Endothelial cell of umbilical vein (primary cell): ENCODE results near the gene TESMIN. TPM values are rescaled to one million over a fixed set of nuclear protein-coding genes. Genes with fewer than 3 reads are reported as not detected.

Experiments
- BruUV-seq: library from RNA; stranded (reverse); fragments of 400-500 nt; replicated peaks from 2 replicates; lab custom pipeline; 2021; lab: Mats Ljungman, UMichigan
- CTCF ChIA-PET: fragments of 300-600, 350-600 bp; sonication (Branson Sonifier 250); formaldehyde crosslinking; loops from one replicate; lab custom pipeline; 2021; ENCODE audit warnings: antibody characterized with exemption, inconsistent platforms; lab: Charles Lee
- POLR2A ChIA-PET: fragments of 300-600, 350-600 bp; sonication (Branson Sonifier 250); formaldehyde crosslinking; loops from one replicate; lab custom pipeline; 2021; ENCODE audit warnings: antibody characterized with exemption, inconsistent platforms; lab: Charles Lee
- DNase-seq: peaks from one replicate; pipeline ENCODE4 v3.0.0-alpha.2; 2011; ENCODE audit warnings: low read depth, low spot score
- FAIRE-seq: peaks from 2 replicates; lab custom pipeline; 2011; peaks lifted over from hg19 to GRCh38; lab: Jason Lieb, UNC
- H2AFZ ChIP-seq: 2 replicates; pipeline ENCODE4 v1.6.0; 2012; ENCODE audit warnings: low read depth, low read length, control low read depth, inconsistent platforms
- H3K27ac ChIP-seq: 2 replicates; pipeline ENCODE4 v1.5.1; 2011; ENCODE audit warnings: low read depth, mild to moderate bottlenecking, control low read depth, low read length, moderate library complexity; ENCODE audit not compliant: insufficient read depth
- H3K27me3 ChIP-seq, 2 experiments: 2 replicates each; pipeline versions ENCODE4 v1.6.0 to v1.6.1; 2011; ENCODE audit warnings: low read length in 2 of 2, mixed read lengths in 1 of 2; ENCODE audit not compliant: control insufficient read depth in 2 of 2, insufficient read depth in 2 of 2
- H3K36me3 ChIP-seq, 2 experiments: 2 replicates in 1 of 2; 3 replicates in 1 of 2; pipeline ENCODE4 v1.5.1; 2011; ENCODE audit warnings: low read length in 2 of 2, mild to moderate bottlenecking in 1 of 2, moderate library complexity in 1 of 2; ENCODE audit not compliant: control insufficient read depth in 2 of 2, insufficient read depth in 2 of 2; ENCODE audit errors: extremely low read depth in 1 of 2
- H3K4me1 ChIP-seq: 3 replicates; pipeline ENCODE4 v1.5.1; 2011; ENCODE audit warnings: mild to moderate bottlenecking, low read length; ENCODE audit not compliant: control insufficient read depth, insufficient read depth; ENCODE audit errors: extremely low read depth
- H3K4me2 ChIP-seq: 2 replicates; pipeline ENCODE4 v1.6.1; 2011; ENCODE audit warnings: low read length, control low read depth, mixed read lengths; ENCODE audit not compliant: insufficient read depth
- H3K4me3 ChIP-seq, 3 experiments: fragments of 200-600 bp in 1 of 3; sonication (generic), shearing (Covaris generic) in 1 of 3; replicated peaks in 1 of 3; 2 replicates each; pipeline ENCODE4 v1.5.1; 2011 to 2016; ENCODE audit warnings: control low read depth in 3 of 3, low read length in 3 of 3, mild to moderate bottlenecking in 2 of 3, inconsistent platforms in 1 of 3, low read depth in 1 of 3, moderate library complexity in 1 of 3; ENCODE audit not compliant: insufficient read depth in 1 of 3
- H3K79me2 ChIP-seq: 2 replicates; pipeline ENCODE4 v1.6.0; 2012; ENCODE audit warnings: low read length, inconsistent platforms; ENCODE audit not compliant: control insufficient read depth, insufficient read depth
- H3K9ac ChIP-seq: replicated peaks from 2 replicates; pipeline ENCODE3; 2011; ENCODE audit warnings: low read length, control low read depth; ENCODE audit not compliant: insufficient read depth; ENCODE audit errors: extremely low read depth
- H3K9me1 ChIP-seq: replicated peaks from 3 replicates; pipeline ENCODE4 v1.6.0; 2011; ENCODE audit warnings: mild to moderate bottlenecking, low read length; ENCODE audit not compliant: control insufficient read depth, insufficient read depth; ENCODE audit errors: extremely low read depth
- H3K9me3 ChIP-seq: replicated peaks from 2 replicates; pipeline ENCODE4 v1.5.1; 2012; ENCODE audit warnings: low read length, inconsistent platforms; ENCODE audit not compliant: control insufficient read depth, insufficient read depth
- H4K20me1 ChIP-seq: replicated peaks from 2 replicates; pipeline ENCODE3; 2011; ENCODE audit warnings: mild to moderate bottlenecking, low read length; ENCODE audit not compliant: control insufficient read depth, insufficient read depth; ENCODE audit errors: extremely low read depth
- CTCF ChIP-seq, 2 donors: IDR thresholded peaks; 1 replicate in 1 of 2; 2 replicates in 1 of 2; pipeline ENCODE4 v1.5.1; 2011; ENCODE audit warnings: low read length in 2 of 2, mild to moderate bottlenecking in 2 of 2, moderate library complexity in 2 of 2, control low read depth in 1 of 2, inconsistent platforms in 1 of 2, low read depth in 1 of 2; ENCODE audit not compliant: insufficient read depth in 1 of 2; ENCODE audit errors: extremely low read depth in 1 of 2
- EZH2 ChIP-seq: IDR thresholded peaks from 2 replicates; pipeline ENCODE4 v1.6.1; 2012; ENCODE audit warnings: borderline replicate concordance, low read depth, mild to moderate bottlenecking, moderate library complexity, low read length, inconsistent platforms; ENCODE audit not compliant: severe bottlenecking
- FOS ChIP-seq: IDR thresholded peaks from 2 replicates; pipeline ENCODE4 v1.6.1; 2011; ENCODE audit warnings: mild to moderate bottlenecking, low read length, moderate library complexity, borderline replicate concordance; ENCODE audit not compliant: insufficient read depth
- GATA2 ChIP-seq: IDR thresholded peaks from 2 replicates; pipeline ENCODE4 v1.7.0; 2011; ENCODE audit warnings: low read depth, mild to moderate bottlenecking, moderate library complexity, mixed read lengths, low read length; ENCODE audit not compliant: insufficient read length, insufficient read depth
- JUN ChIP-seq: IDR thresholded peaks from 2 replicates; pipeline ENCODE4 v1.6.1; 2011; ENCODE audit warnings: borderline replicate concordance, low read depth; ENCODE audit not compliant: insufficient read length, insufficient read depth
- MAX ChIP-seq: IDR thresholded peaks from 2 replicates; pipeline ENCODE4 v1.6.1; 2011; ENCODE audit not compliant: insufficient read depth, insufficient read length
- MYC ChIP-seq: IDR thresholded peaks from one replicate; pipeline ENCODE4 v1.6.1; 2011; ENCODE audit warnings: mild to moderate bottlenecking, low read depth, low read length
- POLR2A ChIP-seq: IDR thresholded peaks from 2 replicates; pipeline ENCODE4 v1.6.1; 2012; ENCODE audit warnings: low read depth, mild to moderate bottlenecking, control low read depth, low read length
- POLR2AphosphoS5 ChIP-seq: IDR thresholded peaks from 2 replicates; pipeline ENCODE4 v1.6.1; 2012; ENCODE audit warnings: low read depth, mild to moderate bottlenecking, control low read depth, low read length, moderate library complexity; ENCODE audit not compliant: insufficient read depth
- dilution Hi-C: fragments of 300-500 bp; cut with MboI; formaldehyde crosslinking; loops from one replicate; pipeline ENCODE4 v1.15.0; 2019; ENCODE audit warnings: low sequenced_read_pairs; ENCODE audit not compliant: extremely low pct_ligation_motif_present
- intact Hi-C: fragments of 100-400 bp; cut with micrococcal nuclease; formaldehyde crosslinking; loops from one replicate; pipeline ENCODE4 v1.10.0; 2022
- polyA plus RNA-seq, 4 experiments: library from polyadenylated mRNA; depleted of rRNA in 3 of 4; stranded (reverse) in 3 of 4; unstranded in 1 of 4; fragments of >200 nt; gene quantifications; 2 replicates each; pipeline versions ENCODE4 v1.2.1 to v1.2.3, GENCODE V29; 2011 to 2012; ENCODE audit warnings: missing spikeins in 1 of 4
- total RNA-seq: library from RNA; stranded (reverse); gene quantifications from 2 replicates; pipeline ENCODE4 v1.2.3, GENCODE V29; 2021

The TESMIN gene
- total and polyA plus RNA-seq, 2 donors (not counting 3 experiments of a cell fraction or from before 2014, with no cell fraction given): 1.7 to 6.1 TPM

- no peaks in the 10 kb centered on the region for H4K20me1 ChIP-seq
- H3K79me2 ChIP-seq: no peaks in the 10 kb centered on the region
- dilution Hi-C loops (no loop called here), intact Hi-C loops (no loop called here)
- CTCF ChIA-PET: interaction anchor here (1.8 kb wide), 1 partner anchor 15 kb away, joined by 4 read pairs; no protein-coding TSS in a partner anchor
- no peak overlapping the region for H3K4me3 ChIP-seq
- no peaks in the 10 kb centered on the region for H3K27me3 ChIP-seq
- H3K9ac ChIP-seq: no peak overlapping the region
- H3K4me1 ChIP-seq: peaks cover 7% of the 10 kb centered on the region
- FAIRE-seq: no peak
- no peak overlapping the region for H3K27ac ChIP-seq
- no TSS peak for BruUV-seq
- H2AFZ ChIP-seq: no peak overlapping the region
- H3K36me3 ChIP-seq: no peaks in the 10 kb centered on the region
- no peak for DNase-seq
- POLR2A ChIA-PET: no interaction called here
- no peaks in the 10 kb centered on the region for H3K9me3 ChIP-seq
- no peak overlapping the region for H3K4me2 ChIP-seq
- no peak for TF ChIP-seq MYC
- TF ChIP-seq EZH2: no peak
- TF ChIP-seq MAX: no peak
- no peak for TF ChIP-seq FOS
- no peaks in the 10 kb centered on the region for H3K9me1 ChIP-seq
These were observed 77.9 kb downstream of the TESMIN start for GRCh38 chr11:68673306-68673945.

GRCh38 chr11:68670208-68670992 is 80.9 kb downstream of the TESMIN start:
- DNase-seq (no peak), FAIRE-seq (no peak)
- ChIA-PET CTCF (no interaction called here), POLR2A (no interaction called here)
- intact Hi-C loops (no loop called here), dilution Hi-C loops (no loop called here)
- Histone ChIP-seq H3K36me3 (no peaks in the 10 kb centered on the region), H3K27me3 (no peaks in the 10 kb centered on the region), H3K9me1 (no peaks in the 10 kb centered on the region), H3K4me3 (no peak overlapping the region), H3K4me2 (no peak overlapping the region), H3K9ac (no peak overlapping the region), H2AFZ (no peak overlapping the region), H3K27ac (no peak overlapping the region), H3K4me1 (no peaks in the 10 kb centered on the region), H4K20me1 (no peaks in the 10 kb centered on the region), H3K79me2 (no peaks in the 10 kb centered on the region), H3K9me3 (no peaks in the 10 kb centered on the region)
- TF ChIP-seq MYC: no peak
- TF ChIP-seq CTCF (IDR thresholded peaks at IDR 0.05; ENCODE audit: extremely low read depth in 1 of 2, insufficient read depth in 1 of 2, low read depth in 1 of 2, low read length in 2 of 2): no peak
- TF ChIP-seq POLR2AphosphoS5: no peak
- TF ChIP-seq JUN: no peak
- no peak for TF ChIP-seq FOS
- no peak for TF ChIP-seq MAX
- TF ChIP-seq GATA2: no peak
- TF ChIP-seq EZH2: no peak
- no peak for TF ChIP-seq POLR2A
- BruUV-seq: no TSS peak
